MM.1S (cell line): ENCODE results near the gene KCNJ6.

Experiments used
- DNase-seq: peaks from one replicate; pipeline ENCODE4 v3.0.0-alpha.2; 2015
- H2AFZ ChIP-seq: fragments of 300-600 bp; sonication (generic); 2 replicates; pipeline ENCODE4 v1.6.0; 2016; ENCODE audit warnings: antibody characterized with exemption, low read length
- H3F3A ChIP-seq: fragments of 300-600 bp; sonication (generic); 2 replicates; pipeline ENCODE4 v1.6.1; 2016; ENCODE audit warnings: mild to moderate bottlenecking, antibody characterized with exemption, low read length, moderate library complexity, mixed read lengths; ENCODE audit not compliant: insufficient read depth
- H3K27ac ChIP-seq: fragments of 300-600 bp; sonication (generic); 2 replicates; pipeline ENCODE4 v1.5.1; 2016; ENCODE audit warnings: mild to moderate bottlenecking, low read length
- H3K27me3 ChIP-seq: fragments of 300-600 bp; sonication (generic); replicated peaks from 2 replicates; pipeline ENCODE4 v1.6.0; 2016; ENCODE audit warnings: low read length; ENCODE audit not compliant: insufficient read depth
- H3K36me3 ChIP-seq: fragments of 300-600 bp; sonication (generic); replicated peaks from 2 replicates; pipeline ENCODE4 v1.6.1; 2016; ENCODE audit warnings: mild to moderate bottlenecking, low read length, mixed read lengths; ENCODE audit not compliant: insufficient read depth
- H3K4me1 ChIP-seq: fragments of 300-600 bp; sonication (generic); 2 replicates; pipeline ENCODE4 v1.6.1; 2016; ENCODE audit warnings: low read length, mixed read lengths
- H3K4me2 ChIP-seq: fragments of 300-600 bp; sonication (generic); 2 replicates; pipeline ENCODE4 v1.6.0; 2016; ENCODE audit warnings: low read depth, low read length
- H3K4me3 ChIP-seq: fragments of 300-600 bp; sonication (generic); 2 replicates; pipeline ENCODE4 v1.5.1; 2016; ENCODE audit warnings: low read length, mixed read lengths
- H3K79me2 ChIP-seq: fragments of 300-600 bp; sonication (generic); 2 replicates; pipeline ENCODE4 v1.6.1; 2016; ENCODE audit warnings: mixed run types, low read length, mixed read lengths
- H3K9ac ChIP-seq: fragments of 300-600 bp; sonication (generic); 2 replicates; pipeline ENCODE4 v1.6.1; 2016; ENCODE audit warnings: low read length, mixed read lengths
- H3K9me2 ChIP-seq: fragments of 300-600 bp; sonication (generic); replicated peaks from 2 replicates; pipeline ENCODE4 v1.6.1; 2016; ENCODE audit warnings: mild to moderate bottlenecking, low read length, mixed read lengths; ENCODE audit not compliant: insufficient read depth
- H3K9me3 ChIP-seq: fragments of 300-600 bp; sonication (generic); replicated peaks from 2 replicates; pipeline ENCODE4 v1.6.1; 2016; ENCODE audit warnings: mild to moderate bottlenecking, low read length, mixed read lengths; ENCODE audit not compliant: insufficient read depth
- H4K20me1 ChIP-seq: fragments of 300-600 bp; sonication (generic); 2 replicates; pipeline ENCODE4 v1.6.1; 2016; ENCODE audit warnings: mild to moderate bottlenecking, low read length, moderate library complexity, mixed read lengths; ENCODE audit not compliant: insufficient read depth
- CTCF ChIP-seq: fragments of 300-600 bp; sonication (generic); IDR thresholded peaks from 2 replicates; pipeline ENCODE4 v1.5.1; 2016; ENCODE audit warnings: antibody characterized with exemption, low read length, mixed read lengths
- EZH2 ChIP-seq: fragments of 300-600 bp; sonication (generic); optimal IDR thresholded peaks from 2 replicates; pipeline ENCODE3; 2017; ENCODE audit warnings: low read depth, mild to moderate bottlenecking, antibody characterized with exemption, low read length, mixed read lengths
- EZH2phosphoT487 ChIP-seq: fragments of 300-600 bp; sonication (generic); IDR thresholded peaks from 2 replicates; pipeline ENCODE4 v1.6.1; 2018; ENCODE audit warnings: antibody characterized with exemption, low read length

The KCNJ6 gene

GRCh38 chr21:37682966-37683365 lies 233.3 kb downstream of the KCNJ6 start:
- Histone ChIP-seq H3K36me3 (no peaks in the 10 kb centered on the region), H3K9me3 (no peaks in the 10 kb centered on the region), H2AFZ (no peak overlapping the region), H3K27ac (no peak overlapping the region), H3K79me2 (no peaks in the 10 kb centered on the region), H3K4me1 (no peaks in the 10 kb centered on the region), H3K4me3 (no peak overlapping the region), H3K9me2 (no peaks in the 10 kb centered on the region), H3K27me3 (no peaks in the 10 kb centered on the region), H3F3A (no peaks in the 10 kb centered on the region), H3K4me2 (no peak overlapping the region), H3K9ac (no peak overlapping the region), H4K20me1 (no peaks in the 10 kb centered on the region)
- no peak for DNase-seq
- TF ChIP-seq EZH2 = no peak
- TF ChIP-seq CTCF = no peak
- no peak for TF ChIP-seq EZH2phosphoT487

- Histone ChIP-seq H3F3A (no peaks in the 10 kb centered on the region), H3K27me3 (no peaks in the 10 kb centered on the region), H3K36me3 (no peaks in the 10 kb centered on the region), H3K4me2 (no peak overlapping the region), H3K4me1 (no peaks in the 10 kb centered on the region), H3K9ac (no peak overlapping the region), H3K79me2 (no peaks in the 10 kb centered on the region), H4K20me1 (no peaks in the 10 kb centered on the region), H2AFZ (no peak overlapping the region), H3K9me3 (no peaks in the 10 kb centered on the region), H3K27ac (no peak overlapping the region), H3K4me3 (no peak overlapping the region), H3K9me2 (no peaks in the 10 kb centered on the region)
- no peak for DNase-seq
- no peak for TF ChIP-seq EZH2
- no peak for TF ChIP-seq CTCF
- TF ChIP-seq EZH2phosphoT487 = no peak
Observed at GRCh38 chr21:37677006-37677405, 239.3 kb downstream of the KCNJ6 start.

DNA sequence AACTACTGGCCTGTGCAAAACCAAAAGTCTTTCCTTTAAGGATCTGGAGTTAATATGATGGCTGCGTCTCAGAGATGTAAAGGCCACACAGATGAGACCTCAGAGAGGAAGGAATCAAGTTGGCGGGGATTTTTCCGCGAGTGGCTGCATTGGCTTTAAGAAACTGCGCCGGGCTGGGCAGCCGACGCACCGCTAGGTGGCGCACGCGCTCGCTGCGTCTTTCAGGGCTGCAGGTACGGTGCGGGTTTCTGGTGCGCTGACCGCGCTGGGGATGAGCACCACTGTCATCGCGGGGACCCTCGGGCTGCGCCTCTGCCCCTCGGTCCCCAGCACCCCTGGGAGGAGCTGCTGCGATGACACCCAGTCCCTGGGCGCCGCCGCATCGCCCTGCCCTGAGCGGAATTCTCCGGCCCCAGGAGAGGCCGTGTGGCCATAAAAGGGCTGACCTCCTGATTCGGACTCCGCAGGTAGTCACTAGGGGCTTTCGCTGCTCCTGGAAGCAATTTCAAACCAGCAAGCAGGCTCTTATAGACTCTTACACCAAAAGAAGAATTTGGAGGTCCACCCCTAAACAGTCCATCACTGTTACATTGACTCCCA lies 241.0 kb downstream of the KCNJ6 start:
- TF ChIP-seq EZH2phosphoT487 (no peak), EZH2 (no peak), CTCF (peak; percentile 99)
- Histone ChIP-seq H3K4me1 (no peaks in the 10 kb centered on the region), H3K36me3 (no peaks in the 10 kb centered on the region), H3K27me3 (no peaks in the 10 kb centered on the region), H3K4me2 (peak overlapping the region; percentile 78), H3K27ac (no peak overlapping the region), H3F3A (no peaks in the 10 kb centered on the region), H3K79me2 (no peaks in the 10 kb centered on the region), H4K20me1 (no peaks in the 10 kb centered on the region), H2AFZ (peak overlapping the region; percentile 67), H3K9me2 (no peaks in the 10 kb centered on the region), H3K9me3 (no peaks in the 10 kb centered on the region), H3K9ac (no peak overlapping the region), H3K4me3 (peak overlapping the region; percentile 21)
- peak; percentile 82 for DNase-seq
